HepG2 (cell line): ENCODE measurements around the gene FYB2. TPM values are rescaled to one million over a fixed set of nuclear protein-coding genes. Genes with fewer than 3 reads are reported as not detected.

Experiments used
- ATAC-seq: fragments of 200-7000 bp; cut with Tn5 transposase; 3 replicates; pipeline ENCODE4 v1.9.1; 2020; ENCODE audit warnings: mild to moderate bottlenecking, moderate library complexity
- BruUV-seq: library from RNA; stranded (reverse); fragments of 400-500 nt; replicated peaks from 2 replicates; lab custom pipeline; 2021; lab: Mats Ljungman, UMichigan
- CTCF ChIA-PET: fragments of 300-600 bp; formaldehyde crosslinking; extraction: SDS; loops from one replicate; lab custom pipeline; 2021; ENCODE audit warnings: low total read pairs, inconsistent platforms, low intra/inter-chr PET ratio; lab: Yijun Ruan, JAX
- POLR2A ChIA-PET: fragments of 350-600 bp; sonication (Branson Sonifier 250); formaldehyde crosslinking; loops from one replicate; lab custom pipeline; 2020; ENCODE audit warnings: antibody characterized with exemption, inconsistent platforms; lab: Yijun Ruan, JAX
- DNase-seq: peaks from one replicate; pipeline ENCODE4 v3.0.0-alpha.2; 2015; ENCODE audit warnings: low spot score
- FAIRE-seq: peaks from 3 replicates; lab custom pipeline; 2011; peaks lifted over from hg19 to GRCh38; lab: Jason Lieb, UNC
- H2AFZ ChIP-seq: one replicate; pipeline ENCODE4 v1.6.1; 2011; ENCODE audit warnings: low read length, inconsistent platforms
- H3K27ac ChIP-seq: fragments of 300-600 bp; 3 replicates; pipeline ENCODE4 v1.8.0; 2011; ENCODE audit warnings: mixed run types, mild to moderate bottlenecking, mixed read lengths, low read length, inconsistent platforms; ENCODE audit not compliant: insufficient read depth; ENCODE audit errors: extremely low read length
- H3K27me3 ChIP-seq, 2 experiments: fragments of 200-600 bp in 1 of 2; 2 replicates in 1 of 2; 3 replicates in 1 of 2; pipeline versions ENCODE4 v1.6.0 to v1.8.0; 2011; ENCODE audit warnings: low read length in 2 of 2, mild to moderate bottlenecking in 2 of 2, moderate library complexity in 2 of 2, inconsistent platforms in 1 of 2; ENCODE audit not compliant: insufficient read depth in 2 of 2, control insufficient read depth in 1 of 2
- H3K36me3 ChIP-seq, 2 experiments: fragments of 200-600 bp in 1 of 2; replicated peaks in 1 of 2; 2 replicates in 1 of 2; 3 replicates in 1 of 2; pipeline versions ENCODE4 v1.5.1 to v1.8.0; 2011; ENCODE audit warnings: low read length in 2 of 2, inconsistent platforms in 1 of 2; ENCODE audit not compliant: insufficient read depth in 2 of 2, control insufficient read depth in 1 of 2
- H3K4me1 ChIP-seq: 2 replicates; pipeline ENCODE4 v1.5.1; 2012; ENCODE audit warnings: low read length, inconsistent platforms; ENCODE audit not compliant: insufficient read depth
- H3K4me2 ChIP-seq: 2 replicates; pipeline ENCODE4 v1.6.0; 2011; ENCODE audit warnings: low read depth, low read length, inconsistent platforms
- H3K4me3 ChIP-seq, 3 experiments: fragments of 200-600 bp in 1 of 3; sonication (generic), shearing (Covaris generic) in 1 of 3; replicated peaks in 1 of 3; 2 replicates each; pipeline ENCODE4 v1.5.1; 2011 to 2016; ENCODE audit warnings: low read length in 3 of 3, inconsistent platforms in 2 of 3, low read depth in 2 of 3, mild to moderate bottlenecking in 2 of 3, control low read depth in 1 of 3, mixed read lengths in 1 of 3; ENCODE audit not compliant: insufficient read depth in 1 of 3
- H3K79me2 ChIP-seq: one replicate; pipeline ENCODE4 v1.6.1; 2011; ENCODE audit warnings: low read length, inconsistent platforms; ENCODE audit not compliant: insufficient read depth
- H3K9ac ChIP-seq: 2 replicates; pipeline ENCODE4 v1.6.0; 2011; ENCODE audit warnings: mild to moderate bottlenecking, low read depth, low read length, inconsistent platforms; ENCODE audit not compliant: insufficient read depth
- H3K9me3 ChIP-seq: 2 replicates; pipeline ENCODE4 v1.5.1; 2012; ENCODE audit warnings: mild to moderate bottlenecking, low read length
- H4K20me1 ChIP-seq: 2 replicates; pipeline ENCODE4 v1.6.0; 2011; ENCODE audit warnings: inconsistent platforms, mild to moderate bottlenecking, low read length, moderate library complexity; ENCODE audit not compliant: insufficient read depth
- TBX2 ChIP-seq: sonication (generic); formaldehyde crosslinking; IDR thresholded peaks from 2 replicates; pipeline ENCODE4 v1.5.0; 2020; ENCODE audit warnings: missing genetic modification reagents, mild to moderate bottlenecking, borderline replicate concordance
- ZBTB20 ChIP-seq: sonication (generic); formaldehyde crosslinking; IDR thresholded peaks from 2 replicates; pipeline ENCODE4 v1.8.1; 2023; ENCODE audit warnings: missing genetic modification reagents, low read depth, mild to moderate bottlenecking, borderline replicate concordance
- ZSCAN29 ChIP-seq: sonication (generic); formaldehyde crosslinking; conservative IDR thresholded peaks from 2 replicates; pipeline ENCODE4 v1.4.0; 2020; ENCODE audit warnings: mild to moderate bottlenecking, missing genetic modification reagents
- ZSCAN5A ChIP-seq: sonication (generic); formaldehyde crosslinking; IDR thresholded peaks from 2 replicates; pipeline ENCODE4 v1.8.0; 2022; ENCODE audit warnings: mild to moderate bottlenecking, missing genetic modification reagents, borderline replicate concordance
- WGBS: methylation state at CpG from one replicate; pipeline ENCODE4 v1.1.6; 2017; ENCODE audit warnings: low lambda C conversion rate; 5-methylcytosine and 5-hydroxymethylcytosine counted together
- in situ Hi-C: cut with HindIII; loops from 2 replicates; pipeline ENCODE4 v1.10.0; 2017; ENCODE audit warnings: low pct_unique_long_range_greater_than_20kb; ENCODE audit not compliant: extremely low pct_ligation_motif_present
- intact Hi-C: fragments of 100-400 bp; cut with micrococcal nuclease; formaldehyde crosslinking; loops from one replicate; pipeline ENCODE4 v1.10.0; 2022; ENCODE audit not compliant: unreplicated experiment
- polyA plus RNA-seq, 8 experiments: library from polyadenylated mRNA; depleted of rRNA in 3 of 8; stranded (reverse) in 7 of 8; unstranded in 1 of 8; fragments of >200 nt; fragmentation: Illumina TruSeq in 4 of 8; extraction: Trizol in 4 of 8; gene quantifications; 2 replicates each; pipeline versions ENCODE4 v1.2.1 to v1.2.3, GENCODE V29; 2011 to 2016; ENCODE audit warnings: low read depth in 4 of 8, missing spikeins in 1 of 8, mixed read lengths in 1 of 8; ENCODE audit not compliant: insufficient read depth in 1 of 8
- total RNA-seq, 5 experiments: library from RNA; depleted of rRNA; stranded (reverse); fragments of >200 nt; fragmentation: Illumina TruSeq; extraction: Trizol; gene quantifications; 2 replicates each; pipeline ENCODE4 v1.2.3, GENCODE V29; 2016; ENCODE audit warnings: low read depth in 1 of 5
- TF ChIP-seq, protein P1 (sequence below): sonication (generic); formaldehyde crosslinking; IDR thresholded peaks from 2 replicates; pipeline ENCODE4 v1.5.1; 2020; ENCODE audit warnings: mild to moderate bottlenecking, missing genetic modification reagents
- TF ChIP-seq, protein P2 (sequence below): sonication (generic); formaldehyde crosslinking; IDR thresholded peaks from 2 replicates; pipeline ENCODE4 v1.5.0; 2020; ENCODE audit warnings: mild to moderate bottlenecking, missing genetic modification reagents, borderline replicate concordance

FYB2 gene
- total and polyA plus RNA-seq, 2 of the 13 experiments (the other 11 are each of a cell fraction or from before 2014, with no cell fraction given): 1.2 to 2.7 TPM

DNA sequence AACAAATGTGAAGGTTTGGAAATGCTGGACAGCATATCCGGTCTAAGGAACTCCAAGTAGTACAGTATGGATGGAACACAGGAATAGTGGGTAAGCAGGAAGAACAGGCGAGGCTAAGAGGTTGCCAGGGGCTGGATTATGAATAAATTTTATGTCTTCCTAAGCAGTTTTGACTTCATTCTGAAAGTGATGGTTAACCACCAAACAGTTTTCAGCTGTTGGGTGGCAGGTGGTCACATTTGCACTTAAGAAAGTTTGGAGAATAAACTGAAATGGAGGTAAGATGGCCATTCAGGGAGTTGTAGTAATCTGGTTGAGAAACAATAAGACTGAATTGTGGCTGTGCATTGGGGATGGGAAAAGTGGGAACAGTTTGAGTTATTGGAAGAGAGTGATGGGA, 90.2 kb downstream of the FYB2 start:
- no TSS peak for BruUV-seq
- no peak for ATAC-seq

More for the DNA sequence above, 90.2 kb downstream of the FYB2 start:
- TF ChIP-seq ZSCAN5A (CRISPR knock-in tag) (no peak), ZSCAN29 (CRISPR knock-in tag) (no peak), ZBTB20 (no peak), TBX2 (CRISPR knock-in tag) (no peak)
- TF ChIP-seq, protein P1, sequence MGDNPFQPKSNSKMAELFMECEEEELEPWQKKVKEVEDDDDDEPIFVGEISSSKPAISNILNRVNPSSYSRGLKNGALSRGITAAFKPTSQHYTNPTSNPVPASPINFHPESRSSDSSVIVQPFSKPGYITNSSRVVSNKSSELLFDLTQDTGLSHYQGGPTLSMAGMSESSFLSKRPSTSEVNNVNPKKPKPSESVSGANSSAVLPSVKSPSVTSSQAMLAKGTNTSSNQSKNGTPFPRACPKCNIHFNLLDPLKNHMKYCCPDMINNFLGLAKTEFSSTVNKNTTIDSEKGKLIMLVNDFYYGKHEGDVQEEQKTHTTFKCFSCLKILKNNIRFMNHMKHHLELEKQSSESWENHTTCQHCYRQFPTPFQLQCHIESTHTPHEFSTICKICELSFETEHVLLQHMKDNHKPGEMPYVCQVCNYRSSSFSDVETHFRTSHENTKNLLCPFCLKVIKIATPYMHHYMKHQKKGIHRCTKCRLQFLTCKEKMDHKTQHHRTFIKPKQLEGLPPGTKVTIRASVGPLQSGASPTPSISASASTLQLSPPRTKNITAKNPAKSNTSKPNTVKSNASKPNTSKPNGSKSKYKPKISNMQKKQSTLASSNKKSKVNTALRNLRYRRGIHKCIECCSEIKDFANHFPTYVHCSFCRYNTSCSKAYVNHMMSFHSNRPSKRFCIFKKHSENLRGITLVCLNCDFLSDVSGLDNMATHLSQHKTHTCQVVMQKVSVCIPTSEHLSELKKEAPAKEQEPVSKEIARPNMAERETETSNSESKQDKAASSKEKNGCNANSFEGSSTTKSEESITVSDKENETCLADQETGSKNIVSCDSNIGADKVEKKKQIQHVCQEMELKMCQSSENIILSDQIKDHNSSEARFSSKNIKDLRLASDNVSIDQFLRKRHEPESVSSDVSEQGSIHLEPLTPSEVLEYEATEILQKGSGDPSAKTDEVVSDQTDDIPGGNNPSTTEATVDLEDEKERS (CRISPR knock-in tag): no peak
- TF ChIP-seq, protein P2, sequence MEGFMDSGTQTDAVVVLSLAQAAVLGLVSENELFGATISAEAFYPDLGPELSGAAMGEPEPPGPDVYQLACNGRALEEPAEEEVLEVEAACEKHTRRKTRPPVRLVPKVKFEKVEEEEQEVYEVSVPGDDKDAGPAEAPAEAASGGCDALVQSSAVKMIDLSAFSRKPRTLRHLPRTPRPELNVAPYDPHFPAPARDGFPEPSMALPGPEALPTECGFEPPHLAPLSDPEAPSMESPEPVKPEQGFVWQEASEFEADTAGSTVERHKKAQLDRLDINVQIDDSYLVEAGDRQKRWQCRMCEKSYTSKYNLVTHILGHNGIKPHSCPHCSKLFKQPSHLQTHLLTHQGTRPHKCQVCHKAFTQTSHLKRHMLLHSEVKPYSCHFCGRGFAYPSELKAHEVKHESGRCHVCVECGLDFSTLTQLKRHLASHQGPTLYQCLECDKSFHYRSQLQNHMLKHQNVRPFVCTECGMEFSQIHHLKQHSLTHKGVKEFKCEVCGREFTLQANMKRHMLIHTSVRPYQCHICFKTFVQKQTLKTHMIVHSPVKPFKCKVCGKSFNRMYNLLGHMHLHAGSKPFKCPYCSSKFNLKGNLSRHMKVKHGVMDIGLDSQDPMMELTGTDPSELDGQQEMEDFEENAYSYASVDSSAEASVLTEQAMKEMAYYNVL: no peak
- ChIA-PET POLR2A (no interaction called here), CTCF (no interaction called here)
- Histone ChIP-seq H3K4me3 (no peak overlapping the region), H3K4me1 (no peaks in the 10 kb centered on the region), H2AFZ (no peak overlapping the region), H4K20me1 (no peaks in the 10 kb centered on the region), H3K9me3 (no peaks in the 10 kb centered on the region), H3K9ac (no peak overlapping the region), H3K79me2 (no peaks in the 10 kb centered on the region), H3K36me3 (no peaks in the 10 kb centered on the region), H3K4me2 (no peak overlapping the region), H3K27me3 (no peaks in the 10 kb centered on the region), H3K27ac (no peak overlapping the region)
- in situ Hi-C loops (no loop called here), intact Hi-C loops (no loop called here)
- WGBS: 93% methylated on average over 2 of the region's 2 CpGs
- no peak for DNase-seq
- FAIRE-seq: no peak
